D341Med (cell line): ENCODE measurements around the gene BRIP1.
"Not testable (repeated sequence)": the region's sequence is repeated elsewhere in the genome, so short reads cannot be mapped to it uniquely, and the experiment has no call there.

ENCODE experiments used
- DNase-seq: peaks from one replicate; pipeline ENCODE4 v3.0.0; 2012; ENCODE audit warnings: low spot score

BRIP1 gene

GRCh38 chr17:61728297-61728836 is 135.0 kb downstream of the BRIP1 start:
- no peak for DNase-seq

DNA sequence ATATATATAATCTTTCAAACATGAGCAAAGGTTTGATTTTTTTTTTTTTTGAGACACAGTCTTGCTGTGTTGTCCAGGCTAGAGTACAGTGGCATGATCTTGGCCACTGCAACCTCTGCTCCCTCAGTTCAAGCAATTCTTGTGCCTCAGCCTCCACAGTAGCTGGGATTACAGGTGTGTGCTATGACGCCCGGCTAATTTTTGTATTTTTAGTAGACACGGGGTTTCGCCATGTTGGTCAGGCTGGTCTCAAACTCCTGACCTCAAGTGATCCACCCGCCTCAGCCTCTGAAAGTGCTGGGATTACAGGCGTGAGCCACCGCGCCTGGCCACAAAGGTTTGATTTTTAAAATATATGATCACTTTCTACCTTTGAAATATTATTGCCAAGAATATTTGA is 135.5 kb downstream of the BRIP1 start:
- not testable (repeated sequence) for DNase-seq

DNA sequence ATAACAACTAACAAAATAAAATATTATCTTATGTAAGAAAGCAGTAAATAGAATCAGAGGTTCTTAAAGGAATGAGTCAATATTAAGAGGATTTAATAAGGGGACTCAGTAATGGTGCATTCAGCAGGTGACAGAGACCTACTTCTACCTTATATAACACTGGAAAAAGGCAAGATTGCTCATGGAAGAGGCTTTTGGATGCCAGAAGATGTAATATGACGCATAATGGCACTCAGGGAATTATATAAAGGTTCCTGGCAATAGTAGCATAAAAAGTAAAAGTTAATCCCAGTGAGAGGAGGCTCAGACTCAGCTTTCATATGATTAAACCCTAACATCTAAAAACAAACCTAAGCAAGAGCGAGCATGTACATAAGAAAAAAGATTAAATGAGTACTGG is 136.4 kb downstream of the BRIP1 start:
- no peak for DNase-seq

GRCh38 chr17:61724777-61725176 is 138.6 kb downstream of the BRIP1 start:
- DNase-seq, result no peak

DNA sequence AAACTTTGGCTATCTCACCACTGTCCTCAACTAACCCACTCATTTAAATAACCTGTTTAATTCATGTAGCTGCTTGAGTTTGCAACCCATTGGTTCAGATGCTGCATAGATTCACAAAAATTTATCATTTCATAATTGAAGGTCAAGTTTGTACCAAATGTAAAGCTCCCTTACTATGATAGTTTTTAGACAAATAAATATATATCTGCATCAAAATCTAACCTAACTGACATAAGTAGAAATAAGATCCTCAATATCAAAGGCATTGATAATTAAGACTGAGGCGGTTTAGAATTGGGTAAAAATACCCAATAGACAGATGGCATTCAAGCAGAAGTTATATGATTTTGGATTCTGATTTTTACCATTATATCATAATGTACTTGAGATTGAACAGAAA is 139.4 kb downstream of the BRIP1 start:
- no peak for DNase-seq

GRCh38 chr17:61723183-61723582 is 140.1 kb downstream of the BRIP1 start:
- no peak for DNase-seq

GRCh38 chr17:61722398-61722797 is 140.9 kb downstream of the BRIP1 start:
- no peak for DNase-seq

GRCh38 chr17:61720016-61720795 is 143.1 kb downstream of the BRIP1 start:
- no peak for DNase-seq

- not testable (repeated sequence) for DNase-seq
Measured at GRCh38 chr17:61719220-61719619, 144.1 kb downstream of the BRIP1 start.

DNA sequence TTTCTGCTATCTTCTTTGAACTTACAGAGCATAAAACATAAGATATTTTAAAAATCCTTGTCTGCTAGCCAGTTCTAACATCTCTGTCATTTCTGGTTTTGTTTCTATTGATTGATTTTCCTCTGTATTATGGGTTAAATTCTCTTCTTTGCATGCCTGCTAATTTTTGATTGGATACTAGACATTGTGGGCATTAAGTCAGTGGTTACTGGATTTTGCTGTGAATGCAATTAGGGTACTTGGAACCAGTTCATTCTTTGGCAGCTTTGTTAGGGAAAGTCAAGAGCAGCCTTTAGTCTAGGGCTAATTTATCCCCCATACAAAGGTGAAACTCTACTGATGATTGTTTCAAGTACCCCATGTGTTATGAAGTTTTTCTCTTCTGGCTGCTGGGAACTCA is 145.3 kb downstream of the BRIP1 start:
- DNase-seq, result no peak

GRCh38 chr17:61717352-61717751 is 146.0 kb downstream of the BRIP1 start:
- no peak for DNase-seq

DNA sequence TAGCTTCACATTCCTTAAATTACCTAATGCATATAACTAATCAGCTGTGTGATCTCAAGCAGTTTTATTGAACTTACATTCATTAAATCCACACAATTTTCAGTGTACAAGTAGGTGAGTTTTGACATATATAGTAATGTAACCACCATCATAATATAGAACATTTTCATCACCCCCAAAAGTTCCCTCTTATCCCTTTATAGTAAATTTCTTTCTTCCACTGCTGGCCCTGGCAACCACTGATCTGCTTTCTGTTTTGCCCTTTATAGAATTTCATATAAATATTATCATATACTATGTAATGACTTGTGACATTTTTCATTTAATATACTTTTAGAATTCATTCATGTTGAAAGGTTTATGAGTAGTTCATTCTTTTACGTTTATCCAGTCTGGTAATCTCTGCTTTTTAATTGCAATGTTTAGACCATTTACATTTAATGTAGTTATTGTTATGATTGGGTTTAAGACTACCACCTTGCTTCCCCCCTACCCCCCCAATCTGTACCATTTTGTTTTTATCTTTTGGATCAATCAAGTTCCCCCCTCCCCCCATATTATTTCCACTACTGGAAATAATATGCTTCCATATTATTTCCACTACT is 147.0 kb downstream of the BRIP1 start:
- DNase-seq, result no peak

GRCh38 chr17:61715348-61715747 is 148.0 kb downstream of the BRIP1 start:
- DNase-seq, result no peak

DNA sequence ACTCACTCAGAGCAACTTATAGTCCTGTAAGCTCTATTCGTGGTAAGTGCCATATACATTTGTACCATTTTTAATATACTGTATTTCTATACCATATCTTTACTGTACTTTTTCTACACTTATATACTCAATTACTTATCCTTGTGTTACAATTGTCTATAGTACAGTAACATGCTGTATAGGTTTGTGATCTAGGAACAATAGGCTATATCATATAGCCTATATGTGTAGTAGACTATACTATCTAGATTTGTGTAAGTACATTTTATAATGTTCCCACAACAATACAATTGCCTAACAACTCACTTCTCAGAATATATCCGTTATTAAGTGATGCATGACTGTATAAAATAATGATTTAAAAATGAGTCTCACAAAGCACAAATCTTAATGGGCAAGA is 149.0 kb downstream of the BRIP1 start:
- DNase-seq, result no peak

DNA sequence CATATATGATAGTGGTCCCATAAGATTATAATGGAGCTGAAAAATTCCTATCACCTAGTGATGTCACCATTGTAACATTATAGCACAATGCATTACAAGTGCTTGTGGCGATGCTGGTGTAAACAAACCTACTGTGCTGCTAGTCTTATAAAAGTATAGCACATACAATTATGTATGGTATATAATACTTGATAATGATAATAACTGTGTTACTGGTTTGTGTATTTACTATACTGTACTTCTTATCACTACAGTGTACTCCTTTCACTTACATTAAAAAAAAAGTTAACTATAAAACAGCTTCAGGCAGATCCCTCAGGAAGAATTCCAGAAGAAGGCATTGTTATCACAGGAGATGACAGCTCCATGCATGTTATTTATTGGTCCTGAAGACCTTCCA is 150.3 kb downstream of the BRIP1 start:
- DNase-seq, result no peak

DNA sequence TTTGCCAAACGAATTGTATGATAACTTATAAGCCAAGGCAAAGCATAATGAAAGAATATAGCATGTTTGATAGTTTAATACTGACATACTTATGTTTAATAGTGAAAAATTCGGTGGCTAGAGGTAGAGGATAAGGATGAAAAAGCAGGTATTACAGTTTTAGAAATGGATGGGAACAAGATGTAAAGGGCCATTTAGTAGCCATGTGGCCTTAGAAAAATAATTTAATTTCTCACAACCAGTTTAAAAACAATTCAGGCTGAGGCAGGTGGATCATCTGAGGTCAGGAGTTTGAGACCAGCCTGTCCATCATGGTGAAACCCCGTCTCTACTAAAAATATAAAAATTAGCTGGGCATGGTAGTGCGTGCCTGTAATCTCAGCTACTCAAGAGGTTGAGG is 152.8 kb downstream of the BRIP1 start:
- DNase-seq, result no peak

- no peak for DNase-seq
Measured at GRCh38 chr17:61709567-61709966, 153.8 kb downstream of the BRIP1 start.

DNA sequence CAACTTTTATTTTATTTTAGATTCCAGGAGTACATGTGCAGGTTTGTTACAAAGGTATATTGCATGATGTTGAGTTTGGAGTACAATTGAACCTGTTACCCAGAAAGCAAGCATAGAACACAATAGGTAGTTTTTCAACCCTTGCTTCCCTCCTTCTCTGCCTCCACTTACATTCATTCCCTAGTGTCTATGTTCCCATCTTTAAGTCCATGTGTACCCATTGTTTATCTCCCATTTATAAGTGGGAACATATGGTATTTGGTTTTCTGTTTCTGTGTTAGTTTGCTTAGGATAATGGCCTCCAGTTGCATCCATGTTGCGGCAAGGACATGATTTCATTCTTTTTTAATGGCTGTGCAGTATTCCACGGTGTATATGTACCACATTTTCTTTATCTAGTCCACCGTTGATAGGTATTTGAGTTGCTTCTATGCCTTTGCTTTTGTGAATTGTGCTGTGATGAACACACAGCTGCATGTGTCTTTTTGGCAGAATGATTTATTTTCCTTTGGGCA is 158.3 kb downstream of the BRIP1 start:
- DNase-seq, result no peak

- DNase-seq, result no peak
Measured at GRCh38 chr17:61702450-61702849, 160.9 kb downstream of the BRIP1 start.

GRCh38 chr17:61701978-61702377 is 161.3 kb downstream of the BRIP1 start:
- DNase-seq, result no peak

DNA sequence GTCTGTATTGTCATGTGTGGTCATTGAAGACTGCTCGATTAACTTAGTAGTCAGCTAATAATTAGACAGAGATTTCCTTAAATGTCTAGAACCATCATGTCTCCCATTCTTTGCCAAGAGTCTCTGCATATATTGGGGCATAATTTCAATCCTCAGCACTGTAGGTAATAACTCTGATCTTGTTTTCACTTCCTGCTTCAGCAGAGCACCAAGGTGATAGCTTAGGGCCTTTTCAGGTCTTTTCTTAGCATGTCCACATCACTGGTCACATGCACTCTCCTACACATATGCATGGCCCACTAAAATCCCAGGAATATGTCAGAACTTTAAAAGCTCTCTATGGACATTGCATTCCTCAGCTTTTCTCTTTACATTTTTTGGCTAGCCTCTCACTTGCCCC is 162.0 kb downstream of the BRIP1 start:
- DNase-seq, result no peak

- no peak for DNase-seq
Measured at GRCh38 chr17:61700252-61700651, 163.1 kb downstream of the BRIP1 start.

DNA sequence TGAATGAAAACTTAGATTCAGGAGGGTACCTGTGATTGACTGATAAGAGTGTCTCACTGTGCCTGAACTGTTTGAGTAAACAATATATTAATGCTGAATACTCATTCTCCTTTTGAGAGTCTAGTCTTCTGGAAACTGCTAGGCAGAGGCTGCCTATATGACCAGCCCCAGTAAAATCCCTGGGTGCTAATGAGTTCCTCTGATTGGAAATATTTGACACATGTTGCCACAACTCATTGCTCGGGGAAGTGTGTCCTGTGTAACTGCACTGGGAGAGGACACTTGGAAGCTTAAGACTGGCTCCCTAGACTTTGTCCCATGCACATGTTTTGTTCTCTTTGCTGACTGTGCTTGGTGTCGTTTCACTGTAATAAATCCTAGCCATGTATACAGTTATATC is 163.6 kb downstream of the BRIP1 start:
- no peak for DNase-seq
